Embryonic facial prominence (tissue), 1 donor: ENCODE results near the gene STXBP5L.
"Not testable (repeated sequence)": the region's sequence is repeated elsewhere in the genome, so short reads cannot be mapped to it uniquely, and the experiment has no call there.

Experiments used
- DNase-seq: peaks from one replicate; pipeline ENCODE4 v3.0.0-alpha.2; 2016; ENCODE audit errors: extremely low spot score

Gene STXBP5L

DNA sequence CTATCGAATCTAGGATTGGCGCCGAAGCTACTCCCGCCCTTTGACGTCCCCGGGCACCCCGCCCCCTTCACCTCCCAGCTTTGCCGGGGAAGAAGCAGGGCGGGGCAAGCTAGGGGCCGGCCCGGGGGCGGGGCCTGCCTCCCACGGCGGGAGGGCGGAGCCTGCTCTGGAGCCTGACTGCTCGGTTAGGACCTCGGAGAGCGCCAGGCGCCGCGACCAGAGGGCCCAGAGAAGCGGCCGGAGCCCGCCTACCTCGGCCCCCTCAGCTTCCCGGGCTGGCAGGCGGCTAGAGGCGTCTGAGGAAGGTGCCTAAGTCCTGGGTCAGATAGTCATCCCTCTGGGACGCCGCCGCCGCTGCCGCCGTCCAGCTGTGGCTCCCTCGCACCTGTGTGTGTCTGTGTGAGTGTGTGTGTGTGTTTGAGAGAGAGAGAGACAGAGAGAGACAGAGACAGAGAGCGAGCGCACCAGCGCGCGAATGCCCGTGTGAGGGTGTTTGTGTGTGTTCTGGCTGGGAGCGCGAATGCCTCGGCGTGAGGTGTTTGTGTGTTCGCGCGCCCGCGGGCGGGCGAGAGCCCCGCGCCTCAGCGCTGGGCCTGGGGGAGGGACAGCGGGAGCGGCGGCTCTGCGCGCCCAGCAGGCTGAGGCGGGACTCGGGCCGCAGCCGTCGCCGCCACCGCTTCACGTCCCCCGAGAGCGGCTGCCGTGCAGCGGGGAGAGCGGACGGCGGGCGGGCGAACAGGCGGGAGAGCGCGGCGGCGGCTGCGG is at the start of gene STXBP5L:
Gene STXBP5L, plus strand, starts transcription at position 176 of the 765 bp plus-strand sequence. CDS start 1,374 bp downstream, outside the sequence.
- DNase-seq: peak; percentile 6

- no peak for DNase-seq
Observed at GRCh38 chr3:120858521-120858920, 49.5 kb upstream of the STXBP5L start.

- no peak for DNase-seq
Observed at GRCh38 chr3:120864541-120864940, 43.5 kb upstream of the STXBP5L start.

DNA sequence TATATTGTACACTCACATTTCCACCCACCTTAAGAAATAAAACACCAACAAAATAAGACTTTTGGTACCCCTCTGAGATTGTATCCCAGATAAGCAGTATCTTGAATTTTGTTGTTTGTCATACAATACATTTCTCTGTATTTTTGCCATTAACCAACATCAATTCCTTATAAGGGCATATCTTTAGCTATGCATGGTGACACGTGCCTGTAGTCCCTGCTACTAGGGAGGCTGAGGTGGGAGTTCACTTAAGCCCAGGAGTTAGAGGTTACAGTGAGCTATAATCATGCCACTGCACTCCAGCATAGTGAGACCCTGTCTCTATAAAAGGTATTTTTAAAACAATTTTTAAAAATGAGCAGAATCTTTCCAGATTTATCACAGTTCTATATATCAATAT is 32.5 kb upstream of the STXBP5L start:
- no peak for DNase-seq

GRCh38 chr3:120875989-120876388 is 32.0 kb upstream of the STXBP5L start:
- DNase-seq: no peak

DNA sequence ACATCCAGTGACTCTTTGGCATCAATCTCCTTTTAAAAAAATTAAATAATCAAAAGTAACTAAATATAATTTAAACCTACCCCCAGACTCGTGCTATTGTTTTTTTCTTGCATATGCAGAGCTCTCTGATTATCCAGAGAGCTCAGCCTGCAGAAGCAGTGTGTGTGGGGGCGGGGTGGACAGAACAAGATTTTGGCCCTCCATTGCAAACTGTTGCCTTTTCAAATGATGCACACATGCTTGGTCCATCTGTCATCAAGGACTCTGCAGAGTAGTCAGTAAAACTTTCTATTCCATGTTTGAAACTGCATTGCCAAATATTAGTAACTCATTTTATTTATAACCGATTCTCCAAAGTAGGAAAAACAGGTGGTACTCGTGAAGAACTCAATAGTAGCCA is 28.6 kb upstream of the STXBP5L start:
- no peak for DNase-seq

- no peak for DNase-seq
Observed at GRCh38 chr3:120892921-120893320, 15.1 kb upstream of the STXBP5L start.

DNA sequence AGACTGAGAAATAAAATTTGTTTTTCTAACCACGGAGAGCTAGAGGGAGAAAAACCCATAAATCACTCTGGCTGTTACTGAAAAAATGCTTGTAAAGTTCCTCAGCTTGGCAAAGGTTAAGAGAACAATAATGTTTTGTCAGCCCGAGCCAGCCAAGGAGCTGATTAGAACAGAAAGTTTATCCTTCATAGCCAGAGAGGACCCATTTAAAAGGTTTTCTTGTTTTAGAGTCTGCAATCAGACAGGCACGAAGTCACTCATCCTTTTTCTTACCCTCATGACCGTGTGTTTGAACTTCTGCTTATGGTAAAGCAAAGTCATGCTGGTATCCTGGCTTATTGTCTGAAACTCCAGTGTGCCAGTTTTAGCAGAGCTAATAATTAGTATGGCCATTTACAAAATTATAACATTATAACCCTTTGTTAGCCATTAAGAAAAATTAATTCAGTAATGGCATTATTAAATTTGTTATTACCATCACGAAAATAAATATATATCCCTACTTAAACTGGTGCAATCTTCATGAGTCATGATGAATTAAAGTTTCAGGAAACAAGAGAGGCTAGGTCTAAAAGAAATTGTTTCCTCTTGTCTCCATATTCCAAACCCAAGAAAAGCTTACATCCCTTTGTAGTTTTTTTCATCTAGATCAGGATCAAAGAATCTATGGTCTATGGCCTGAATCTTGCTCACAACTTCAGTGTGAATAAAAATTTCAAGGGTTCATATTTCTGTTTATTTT is 13.5 kb upstream of the STXBP5L start:
- DNase-seq: no peak

DNA sequence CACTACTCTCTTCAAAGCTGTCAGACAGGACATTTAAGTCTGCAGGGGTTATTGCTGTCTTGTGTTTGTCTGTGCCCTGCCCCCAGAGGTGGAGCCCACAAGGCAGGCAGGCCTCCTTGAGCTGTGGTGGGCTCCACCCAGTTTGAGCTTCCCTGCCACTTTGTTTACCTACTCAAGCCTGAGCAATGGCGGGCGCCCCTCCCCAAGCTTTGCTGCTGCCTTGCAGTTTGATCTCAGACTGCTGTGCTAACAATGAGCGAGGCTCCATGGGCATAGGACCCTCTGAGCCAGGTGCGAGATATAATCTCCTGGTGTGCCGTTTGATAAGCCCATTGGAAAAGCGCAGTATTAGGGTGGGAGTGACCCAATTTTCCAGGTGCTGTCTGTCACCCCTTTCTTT is 6.3 kb upstream of the STXBP5L start:
- DNase-seq: not testable (repeated sequence)

- DNase-seq: no peak
Observed at GRCh38 chr3:120903221-120903620, 4.8 kb upstream of the STXBP5L start.

DNA sequence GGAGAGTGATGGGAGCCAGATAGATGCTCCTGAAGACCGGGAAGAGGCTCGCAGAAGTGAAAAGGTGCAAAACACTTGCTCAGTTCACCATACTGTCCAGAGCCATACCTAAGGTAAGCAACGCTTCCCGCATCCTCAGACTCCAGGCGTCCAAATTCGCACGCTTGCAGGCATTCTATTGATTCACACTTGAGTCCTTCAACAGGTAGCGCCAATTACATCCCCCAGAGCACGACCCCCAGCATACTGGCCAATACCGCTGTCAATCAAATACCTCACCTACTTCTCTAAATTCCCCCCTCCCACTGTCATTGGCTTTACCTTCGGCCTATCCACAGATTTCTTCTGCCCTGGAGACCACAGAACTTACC is 361 bp upstream of the STXBP5L start:
- no peak for DNase-seq

DNA sequence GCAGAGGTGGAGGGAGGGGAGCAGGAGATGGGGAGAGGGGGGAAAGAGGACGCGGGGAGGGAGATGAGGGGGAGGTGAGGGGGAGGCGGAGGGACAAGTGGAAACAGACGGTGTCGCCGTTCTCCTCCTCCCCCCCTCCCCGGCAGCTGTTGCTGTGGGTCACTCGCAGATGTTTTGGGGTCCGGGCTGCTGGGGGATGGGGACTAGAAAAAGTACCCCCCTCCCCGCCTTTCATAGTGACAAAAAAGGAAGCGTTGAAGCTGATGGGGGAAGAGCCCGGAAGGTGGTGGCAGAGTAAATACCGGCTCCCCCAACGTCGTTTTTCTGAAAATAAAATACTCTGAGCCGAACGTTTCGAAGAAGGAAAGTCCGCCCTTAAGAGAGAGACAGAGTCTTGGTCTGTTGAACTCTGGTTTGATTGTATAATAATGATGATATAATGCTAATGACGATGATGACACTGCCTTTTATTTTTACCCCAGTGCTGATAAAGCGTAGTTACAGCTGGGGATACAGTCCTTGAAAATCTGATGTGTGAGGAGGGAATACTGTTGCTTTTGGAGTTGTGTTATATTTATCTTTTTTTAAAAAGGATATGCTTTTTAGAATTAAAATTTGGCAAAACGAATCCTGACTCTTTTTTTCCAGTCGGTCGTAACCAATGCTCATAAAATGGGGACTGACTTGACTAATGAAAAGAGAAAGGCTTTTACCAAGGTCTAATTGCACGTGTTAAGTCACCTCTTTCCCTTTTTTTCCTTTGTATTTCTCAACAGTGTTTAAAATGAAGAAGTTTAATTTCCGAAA is 993 bp downstream of the STXBP5L start:
- no peak for DNase-seq

DNA sequence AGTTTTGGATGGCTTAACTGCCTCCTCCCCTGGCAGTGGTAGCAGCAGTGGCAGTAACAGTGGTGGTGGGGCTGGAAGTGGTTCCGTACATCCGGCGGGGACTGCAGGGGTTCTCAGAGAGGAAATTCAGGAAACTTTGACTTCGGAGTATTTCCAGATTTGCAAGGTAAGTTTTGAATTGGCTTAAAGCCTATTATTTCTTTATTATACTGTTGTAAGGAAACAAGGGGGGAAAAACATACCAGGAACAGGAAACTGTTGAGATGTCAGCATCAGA is 1.5 kb downstream of the STXBP5L start:
- DNase-seq: no peak

DNA sequence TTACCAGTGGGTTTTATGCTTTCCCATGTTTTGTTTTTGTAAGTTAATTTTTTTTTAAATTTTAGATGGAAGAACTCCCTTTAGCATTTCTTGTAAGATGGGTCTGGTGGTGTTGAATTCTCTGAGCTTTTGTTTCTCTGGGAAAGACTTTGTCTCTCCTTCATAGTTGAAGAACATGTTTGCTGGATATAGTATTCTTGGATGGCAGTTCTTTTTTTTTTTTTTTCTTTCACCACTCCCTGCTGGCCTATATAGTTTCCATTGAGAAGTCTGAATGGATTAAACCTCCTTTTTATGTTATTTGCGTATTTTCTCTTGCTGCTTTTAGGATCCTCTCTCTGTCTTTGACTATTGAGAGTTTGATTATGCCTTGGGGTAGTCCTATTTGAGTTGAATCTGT is 18.1 kb downstream of the STXBP5L start:
- DNase-seq: no peak

DNA sequence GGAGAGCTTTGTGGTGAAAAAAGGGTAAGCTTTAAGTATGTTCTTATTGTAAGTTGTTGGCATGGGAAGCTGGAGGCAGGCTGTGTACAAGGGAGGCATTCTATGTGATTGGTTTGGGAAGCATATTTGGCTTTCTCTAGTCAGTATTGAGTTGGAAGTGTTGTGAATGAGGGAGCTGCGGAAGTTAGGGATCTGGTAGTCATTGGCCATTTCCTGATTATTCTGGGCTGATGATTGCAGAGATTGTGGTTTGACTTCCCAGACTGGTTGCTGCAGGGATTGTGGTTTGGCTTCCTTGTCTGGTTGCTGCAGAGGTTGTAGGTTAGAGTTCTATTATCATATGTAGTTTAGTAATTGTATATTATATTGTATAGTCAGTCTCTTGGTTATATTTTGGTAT is 21.0 kb downstream of the STXBP5L start:
- DNase-seq: no peak

DNA sequence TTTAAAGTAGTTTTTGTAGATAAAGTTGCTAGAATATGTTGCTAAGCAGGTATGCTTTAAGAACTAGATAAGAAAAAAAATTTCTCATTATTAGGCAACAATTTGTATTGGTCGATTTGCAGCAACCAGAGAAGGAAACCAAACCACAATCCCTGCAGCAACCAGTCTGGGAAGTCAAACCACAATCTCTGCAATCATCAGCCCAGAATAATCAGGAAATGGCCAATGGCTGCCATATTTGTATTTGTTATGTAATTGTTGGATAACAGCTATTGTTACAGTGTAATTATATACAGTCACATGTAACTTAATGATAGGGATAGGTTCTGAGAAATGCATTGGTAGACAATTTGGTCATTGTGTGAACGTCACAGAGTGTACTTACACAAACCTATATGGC is 23.6 kb downstream of the STXBP5L start:
- no peak for DNase-seq

- DNase-seq: no peak
Observed at GRCh38 chr3:120956143-120956542, 48.1 kb downstream of the STXBP5L start.

DNA sequence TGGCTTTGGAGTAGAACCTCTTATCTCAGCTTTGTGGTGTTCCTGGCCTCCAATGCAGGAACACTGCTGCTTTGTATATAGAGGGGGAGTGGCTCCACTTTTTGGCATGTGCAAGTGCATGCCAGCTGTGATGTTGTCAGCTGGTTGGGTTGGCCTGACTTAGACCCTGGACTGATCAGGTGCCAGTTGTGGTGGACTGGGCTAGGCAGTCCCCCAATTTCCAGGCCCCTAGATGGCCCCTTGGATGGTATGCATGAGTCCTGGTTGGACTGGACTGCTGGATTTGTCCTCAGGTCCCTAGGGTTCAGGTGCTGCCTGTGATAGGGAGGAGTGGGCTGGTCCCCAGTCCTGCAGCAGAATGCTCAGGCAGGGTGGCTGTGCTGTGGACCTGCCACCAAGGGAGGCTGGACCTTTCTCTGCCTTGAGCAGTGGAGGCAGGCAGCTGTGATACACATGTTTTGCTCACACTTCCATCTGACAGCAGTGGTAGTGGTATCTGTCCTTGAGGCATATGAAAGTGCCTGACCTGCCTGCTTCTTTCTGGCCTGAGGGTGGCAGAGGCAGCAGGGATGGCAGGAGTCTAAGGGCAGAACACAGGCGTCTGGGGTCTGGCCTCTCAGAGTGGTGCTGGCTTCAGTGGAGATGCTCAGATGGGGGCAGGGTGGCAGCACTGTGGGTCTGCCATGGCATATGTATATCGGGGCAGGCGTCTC is 74.8 kb downstream of the STXBP5L start:
- DNase-seq: no peak

DNA sequence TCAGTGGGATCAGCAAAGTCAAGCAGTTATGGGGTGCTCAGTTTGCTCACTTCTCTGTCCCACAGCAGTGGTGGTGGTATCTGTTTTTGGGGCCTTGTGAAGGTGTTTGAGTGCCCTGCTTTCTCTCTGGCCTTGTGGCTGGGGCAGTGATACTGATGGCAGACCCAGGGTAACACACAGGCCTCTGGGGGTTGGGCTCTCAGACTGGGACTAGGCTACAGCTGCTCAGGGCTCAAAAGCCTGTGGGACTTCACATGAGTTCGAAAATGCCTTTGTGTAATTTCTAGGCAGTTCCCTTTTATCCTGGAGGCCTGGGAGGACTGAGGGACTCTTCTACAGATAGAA is 75.3 kb downstream of the STXBP5L start:
- no peak for DNase-seq

DNA sequence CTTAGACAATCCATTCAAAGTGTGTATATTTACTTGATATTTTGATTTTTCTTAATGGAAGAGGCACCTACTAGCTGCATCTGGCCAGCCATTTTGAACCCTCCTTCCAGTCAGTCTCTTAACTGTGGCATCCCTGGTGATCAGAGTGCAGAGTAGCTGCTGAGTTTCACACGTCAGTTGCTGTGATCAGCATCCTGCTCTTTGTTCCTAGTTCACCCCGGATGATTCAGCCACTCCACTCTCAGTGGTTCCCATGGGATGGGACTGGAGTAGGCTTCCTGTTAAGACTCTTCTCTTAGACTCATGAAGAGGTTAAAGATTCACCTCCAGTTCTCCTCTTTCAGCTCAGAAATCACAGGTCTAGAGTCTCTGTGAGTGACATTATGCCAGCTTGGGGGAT is 75.8 kb downstream of the STXBP5L start:
- DNase-seq: no peak

- no peak for DNase-seq
Observed at GRCh38 chr3:120985242-120985641, 77.2 kb downstream of the STXBP5L start.

DNA sequence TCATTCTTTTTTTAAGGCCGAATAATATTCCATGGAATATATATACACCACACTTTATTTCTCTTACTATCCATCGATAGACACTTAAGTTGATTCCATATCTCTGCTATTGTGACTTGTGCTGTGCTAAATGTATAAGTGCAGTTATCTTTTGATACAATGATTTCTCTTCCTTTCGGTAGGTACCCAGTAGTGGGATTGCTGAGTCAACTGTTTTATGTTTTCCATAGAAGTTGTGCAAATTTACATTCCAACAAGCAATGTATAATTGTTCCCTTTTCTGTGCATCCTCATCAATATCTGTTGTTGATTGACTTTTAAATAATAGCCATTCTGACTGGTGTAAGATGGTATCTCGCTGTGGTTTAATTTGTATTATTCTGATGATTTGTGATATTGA is 81.0 kb downstream of the STXBP5L start:
- DNase-seq: no peak
